ENCODE measurements around the gene RPRD1B.

Gene RPRD1B

GRCh38 chr20:38043512-38044300, 10.2 kb downstream of the RPRD1B start:
- DNase-seq: no peak

- DNase-seq: no peak
These were observed 11.1 kb downstream of the RPRD1B start for GRCh38 chr20:38044685-38045084.

- no peak for DNase-seq
These were observed 13.0 kb downstream of the RPRD1B start for GRCh38 chr20:38046572-38046971.

- no peak for DNase-seq
These were observed 16.3 kb downstream of the RPRD1B start for GRCh38 chr20:38049800-38050199.

- no peak for DNase-seq
These were observed 17.1 kb downstream of the RPRD1B start for GRCh38 chr20:38050686-38051085.

- no peak for DNase-seq
These were observed 19.3 kb downstream of the RPRD1B start for GRCh38 chr20:38052870-38053269.

- DNase-seq: no peak
These were observed 21.1 kb downstream of the RPRD1B start for GRCh38 chr20:38054647-38055046.

GRCh38 chr20:38055294-38055693, 21.7 kb downstream of the RPRD1B start:
- no peak for DNase-seq

- no peak for DNase-seq
These were observed 22.3 kb downstream of the RPRD1B start for GRCh38 chr20:38055848-38056247.

- peak; percentile 20 for DNase-seq
These were observed 23.9 kb downstream of the RPRD1B start for GRCh38 chr20:38057351-38057972.

GRCh38 chr20:38059832-38060231, 26.3 kb downstream of the RPRD1B start:
- DNase-seq: no peak

- no peak for DNase-seq
These were observed 27.0 kb downstream of the RPRD1B start for GRCh38 chr20:38060536-38060935.

- DNase-seq: no peak
These were observed 27.6 kb downstream of the RPRD1B start for GRCh38 chr20:38061109-38061508.

GRCh38 chr20:38062890-38063289, 29.3 kb downstream of the RPRD1B start:
- no peak for DNase-seq

GRCh38 chr20:38063911-38064530, 30.5 kb downstream of the RPRD1B start:
- DNase-seq: no peak

GRCh38 chr20:38065764-38066375, 32.3 kb downstream of the RPRD1B start:
- no peak for DNase-seq

GRCh38 chr20:38066969-38067716, 33.6 kb downstream of the RPRD1B start:
- DNase-seq: no peak

- DNase-seq: no peak
These were observed 34.3 kb downstream of the RPRD1B start for GRCh38 chr20:38067717-38068365.

- no peak for DNase-seq
These were observed 39.4 kb downstream of the RPRD1B start for GRCh38 chr20:38072898-38073297.

- no peak for DNase-seq
These were observed 39.9 kb downstream of the RPRD1B start for GRCh38 chr20:38073307-38074071.

GRCh38 chr20:38075161-38075998, 41.8 kb downstream of the RPRD1B start:
- DNase-seq: no peak

All from DMS153 (cell line).